HG03066 (cell line): ENCODE data around the gene ZNF653.
"Not testable (repeated sequence)": the region's sequence is repeated elsewhere in the genome, so short reads cannot be mapped to it uniquely, and the experiment has no call there.

Experiments used
- ATAC-seq: cut with Tn5 transposase; IDR thresholded peaks from one replicate; pipeline ENCODE4 v1.9.1; 2021; ENCODE audit warnings: low read depth; ENCODE audit not compliant: unreplicated experiment

ZNF653 gene

GRCh38 chr19:11437955-11438354, 67.7 kb downstream of the ZNF653 start:
- no peak for ATAC-seq

DNA sequence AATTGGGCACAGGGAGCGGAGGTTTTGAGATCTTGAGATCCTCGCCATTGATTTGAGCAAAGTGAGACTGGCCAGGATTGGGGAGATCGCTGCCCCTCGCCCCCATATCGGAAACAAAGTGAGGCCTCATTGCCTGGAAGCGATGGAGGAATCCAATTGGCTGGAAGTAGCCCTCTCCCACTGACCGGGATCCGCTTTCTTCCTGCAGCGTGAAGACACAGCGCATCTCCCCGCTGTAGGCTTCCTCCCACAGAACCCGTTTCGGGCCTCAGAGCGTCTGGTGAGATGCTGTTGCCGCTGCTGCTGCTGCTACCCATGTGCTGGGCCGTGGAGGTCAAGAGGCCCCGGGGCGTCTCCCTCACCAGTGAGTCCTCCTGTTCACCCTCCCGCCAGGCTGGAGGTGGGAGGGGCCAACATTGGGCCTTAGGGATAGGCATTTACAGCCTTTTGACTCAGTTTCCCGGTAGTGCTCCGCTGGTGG, 69.8 kb downstream of the ZNF653 start:
- ATAC-seq = no peak

DNA sequence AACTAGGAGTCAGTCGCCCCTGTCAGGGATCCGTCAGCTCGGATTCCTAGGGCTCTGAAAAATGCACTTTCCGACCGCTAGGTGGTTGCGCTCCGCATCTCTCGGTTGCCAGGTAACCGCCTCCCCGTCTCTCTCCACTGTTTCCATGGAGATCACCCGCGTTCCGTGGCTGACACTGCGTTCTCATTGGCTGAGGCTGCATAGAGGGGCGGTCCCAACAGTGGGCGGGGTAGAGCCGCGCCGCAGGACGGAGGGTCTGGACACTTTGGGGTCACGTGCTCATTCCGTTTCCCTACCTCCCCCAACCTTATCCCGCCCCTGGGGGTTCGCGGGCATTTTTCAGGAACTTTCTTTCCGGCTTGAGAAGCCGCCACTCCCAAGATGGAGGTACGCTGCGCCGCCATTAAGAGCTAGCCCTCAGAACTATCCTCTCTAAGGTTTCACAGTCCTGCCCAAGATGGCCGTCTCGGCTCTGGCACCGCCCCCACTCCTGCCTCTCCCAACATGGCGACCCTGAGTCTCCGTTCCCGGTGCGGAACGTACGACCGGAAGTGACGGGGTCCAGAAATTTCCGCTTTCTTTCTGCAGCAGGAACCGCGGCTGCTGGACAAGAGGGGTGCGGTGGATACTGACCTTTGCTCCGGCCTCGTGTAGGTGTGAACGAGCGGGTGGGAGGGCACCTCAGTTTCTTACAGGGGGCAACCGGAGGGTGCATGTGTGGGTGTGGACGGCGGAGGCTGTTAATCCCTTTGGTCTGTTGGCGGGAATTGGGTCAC, 70.4 kb downstream of the ZNF653 start, which contains the start of the genes ODAD3 and PRKCSH:
ODAD3 (minus strand) TSS at position 65 of the 776 bp plus-strand sequence. CDS start 105 bp downstream, outside the sequence.
PRKCSH (plus strand) TSS at position 579 of the 776 bp plus-strand sequence. CDS start 483 bp downstream, outside the sequence.
- peak; percentile 87 for ATAC-seq

- peak; percentile 4 for ATAC-seq
Observed at GRCh38 chr19:11434703-11435056, 71.0 kb downstream of the ZNF653 start.

- ATAC-seq = not testable (repeated sequence)
Observed at GRCh38 chr19:11433526-11433925, 72.1 kb downstream of the ZNF653 start.
